ENCODE data around the gene SMIM36. TPM values are rescaled to one million over a fixed set of nuclear protein-coding genes. Genes with fewer than 3 reads are reported as not detected.
A peak's percentile ranks its signal among the peaks of the same experiment; 100 is the strongest.
"Not testable (repeated sequence)": the region's sequence is repeated elsewhere in the genome, so short reads cannot be mapped to it uniquely, and the experiment has no call there.

SMIM36 gene
- total and polyA plus RNA-seq, 8 donors: 0.09 TPM; not detected in 7

DNA sequence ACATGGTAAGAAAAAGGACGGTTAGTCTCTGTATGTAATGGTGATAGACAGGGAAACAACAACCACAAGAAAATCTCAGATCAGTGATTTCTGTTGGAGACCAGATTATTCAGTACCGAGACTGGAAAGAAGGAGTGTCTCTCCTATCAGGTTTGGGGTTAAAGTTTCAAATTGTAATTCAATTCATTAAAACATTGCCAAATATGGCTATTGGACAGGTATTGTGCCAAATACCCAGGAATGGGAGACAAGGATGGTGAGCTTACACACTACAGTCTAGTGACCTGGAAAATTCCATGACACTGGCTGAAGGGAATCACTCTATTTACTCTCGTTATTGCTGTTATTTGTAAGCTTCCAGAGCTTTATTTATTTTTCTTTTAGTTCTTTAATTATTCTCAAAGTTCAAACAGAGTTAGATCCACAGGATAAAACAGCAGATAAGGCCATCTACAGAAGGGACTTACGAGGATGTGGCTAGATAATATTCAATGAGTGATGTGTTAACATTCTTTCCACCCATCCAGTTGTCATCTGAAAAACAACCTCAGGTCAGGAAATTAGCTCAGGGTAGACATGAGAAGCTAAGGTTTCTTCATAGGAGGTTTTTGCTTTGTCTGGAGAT lies 64.6 kb downstream of the SMIM36 start:
- Histone ChIP-seq H3K4me3 (no peak overlapping the region), H3K9me3 (no peaks in the 10 kb centered on the region), H3K27ac (no peak overlapping the region), H3K27me3 (no peaks in the 10 kb centered on the region), H3K4me1 (no peaks in the 10 kb centered on the region), H3K36me3 (no peaks in the 10 kb centered on the region)
- DNase-seq: no peak
- TF ChIP-seq, protein P1, sequence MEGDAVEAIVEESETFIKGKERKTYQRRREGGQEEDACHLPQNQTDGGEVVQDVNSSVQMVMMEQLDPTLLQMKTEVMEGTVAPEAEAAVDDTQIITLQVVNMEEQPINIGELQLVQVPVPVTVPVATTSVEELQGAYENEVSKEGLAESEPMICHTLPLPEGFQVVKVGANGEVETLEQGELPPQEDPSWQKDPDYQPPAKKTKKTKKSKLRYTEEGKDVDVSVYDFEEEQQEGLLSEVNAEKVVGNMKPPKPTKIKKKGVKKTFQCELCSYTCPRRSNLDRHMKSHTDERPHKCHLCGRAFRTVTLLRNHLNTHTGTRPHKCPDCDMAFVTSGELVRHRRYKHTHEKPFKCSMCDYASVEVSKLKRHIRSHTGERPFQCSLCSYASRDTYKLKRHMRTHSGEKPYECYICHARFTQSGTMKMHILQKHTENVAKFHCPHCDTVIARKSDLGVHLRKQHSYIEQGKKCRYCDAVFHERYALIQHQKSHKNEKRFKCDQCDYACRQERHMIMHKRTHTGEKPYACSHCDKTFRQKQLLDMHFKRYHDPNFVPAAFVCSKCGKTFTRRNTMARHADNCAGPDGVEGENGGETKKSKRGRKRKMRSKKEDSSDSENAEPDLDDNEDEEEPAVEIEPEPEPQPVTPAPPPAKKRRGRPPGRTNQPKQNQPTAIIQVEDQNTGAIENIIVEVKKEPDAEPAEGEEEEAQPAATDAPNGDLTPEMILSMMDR (IDR thresholded peaks at IDR 0.05): no peak
- no peak for FAIRE-seq
- ATAC-seq: no peak
- intact Hi-C loops (cut with DNase I): no loop called here
- WGBS, 2 donors: 36 to 48% methylated on average over 4 of the region's 4 CpGs

DNA sequence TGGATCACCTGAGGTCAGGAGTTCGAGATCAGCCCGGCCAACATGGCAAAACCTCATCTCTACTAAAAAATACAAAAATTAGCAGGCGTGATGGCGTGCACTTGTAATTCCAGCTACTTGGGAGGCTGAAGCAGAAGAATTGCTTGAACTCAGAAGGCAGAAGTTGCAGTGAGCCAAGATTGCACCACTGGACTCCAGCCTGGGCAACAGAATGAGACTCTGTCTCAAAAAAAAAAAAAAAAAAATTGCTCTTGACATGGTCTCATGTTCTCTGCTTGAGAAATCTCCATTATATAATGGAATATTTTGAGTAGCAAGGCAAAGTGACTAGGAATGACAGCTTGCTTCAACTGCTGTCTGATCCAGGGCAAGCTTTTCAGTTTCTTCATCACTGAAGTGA lies 65.2 kb downstream of the SMIM36 start:
- H3K4me3 ChIP-seq; DNase-seq; H3K4me1 ChIP-seq; H3K9me3 ChIP-seq; intact Hi-C loops (cut with DNase I); FAIRE-seq; H3K27me3 ChIP-seq; H3K27ac ChIP-seq; H3K36me3 ChIP-seq: not testable (repeated sequence)
- 85 to 89% methylated on average over 4 of the region's 4 CpGs for WGBS, 2 donors
- peak in 2 of 4 donors; percentile 30 to 45 for ATAC-seq

DNA sequence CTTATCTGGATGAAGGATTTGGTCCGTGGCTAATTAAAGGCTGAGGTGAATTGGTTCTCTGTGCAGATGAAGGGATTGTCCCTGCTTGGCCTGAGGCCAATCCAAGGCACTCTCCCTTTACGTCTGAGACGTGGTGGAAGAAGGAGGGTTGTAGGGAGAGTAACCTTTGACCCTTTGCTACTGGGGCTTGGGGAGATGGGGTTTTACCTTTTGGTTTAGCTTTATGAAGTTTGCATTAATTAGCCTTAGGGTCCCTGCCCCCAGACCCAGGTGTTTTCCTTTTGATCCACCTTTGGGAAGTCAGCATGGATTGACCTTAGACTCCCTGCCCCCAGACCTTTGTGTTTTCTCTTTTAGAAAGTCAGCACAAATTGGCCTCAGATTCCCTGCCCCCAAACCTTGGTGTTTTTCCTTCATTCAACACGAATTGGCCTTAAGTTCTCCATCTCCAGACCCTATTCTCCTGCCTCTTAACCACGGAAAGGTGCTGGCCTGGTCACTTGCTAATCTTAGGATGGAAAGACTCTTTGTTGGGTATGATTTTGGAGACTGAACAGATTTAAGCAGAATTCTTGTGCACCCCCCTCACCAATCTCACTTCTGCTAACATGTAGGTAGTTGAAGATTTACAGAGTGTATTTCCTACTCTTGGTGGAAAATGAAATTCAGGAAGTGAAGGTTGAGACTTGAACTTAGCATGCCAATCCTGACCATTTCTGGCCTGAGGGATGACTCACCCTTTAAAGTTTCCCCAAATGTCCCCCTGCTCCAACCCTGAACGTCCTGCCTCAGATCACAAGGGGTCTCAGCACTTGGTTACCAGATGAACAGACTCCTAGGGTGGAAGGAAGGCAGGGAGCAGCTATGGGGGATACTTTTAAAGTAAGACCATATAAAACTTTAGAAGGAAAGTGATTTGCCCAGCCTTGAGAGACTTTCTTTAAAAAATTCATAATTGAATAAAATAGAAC lies 66.5 kb downstream of the SMIM36 start:
- DNase-seq: no peak
- Histone ChIP-seq H3K4me1 (no peaks in the 10 kb centered on the region), H3K27ac (peak overlapping the region in 2 of 4 donors; percentile 0 to 12), H3K36me3 (no peaks in the 10 kb centered on the region), H3K27me3 (no peaks in the 10 kb centered on the region), H3K4me3 (no peak overlapping the region), H3K9me3 (no peaks in the 10 kb centered on the region)
- WGBS, 2 donors: 47 to 51% methylated on average over 6 of the region's 6 CpGs
- FAIRE-seq: no peak
- peak in 3 of 4 donors; percentile 37 to 72 (median 53) for ATAC-seq
- intact Hi-C loops (cut with DNase I): no loop called here
- TF ChIP-seq, protein P1 (IDR thresholded peaks at IDR 0.05): no peak

DNA sequence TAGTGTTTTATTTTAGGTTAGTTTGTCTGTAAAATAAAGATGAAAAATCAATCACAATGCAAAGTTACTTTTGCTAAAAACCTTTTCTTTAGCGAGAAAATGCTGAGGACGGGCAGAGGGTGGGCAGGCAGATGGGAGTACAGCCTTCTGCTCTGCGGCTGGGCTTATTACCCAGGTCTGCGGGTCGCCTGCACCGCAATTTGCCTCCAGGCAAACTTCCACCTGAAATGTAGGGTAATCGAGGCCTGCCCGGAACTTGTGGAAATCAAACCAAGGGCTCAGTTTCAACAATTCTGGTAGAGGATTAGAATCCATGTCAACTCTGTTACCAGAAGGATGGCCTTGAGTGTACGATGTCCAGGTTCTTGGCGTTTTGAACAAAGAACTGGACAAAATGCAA lies 67.3 kb downstream of the SMIM36 start:
- WGBS, 2 donors: 84 to 93% methylated on average over 10 of the region's 10 CpGs

More for the DNA sequence above, 67.3 kb downstream of the SMIM36 start:
- ATAC-seq (no peak), DNase-seq (no peak), FAIRE-seq (no peak)
- no peaks in the 10 kb centered on the region for H3K27me3 ChIP-seq
- TF ChIP-seq, protein P1 (IDR thresholded peaks at IDR 0.05): no peak
- H3K27ac ChIP-seq: no peak overlapping the region
- intact Hi-C loops (cut with DNase I): no loop called here
- no peak overlapping the region for H3K4me3 ChIP-seq
- H3K4me1 ChIP-seq: no peaks in the 10 kb centered on the region
- H3K9me3 ChIP-seq: no peaks in the 10 kb centered on the region
- H3K36me3 ChIP-seq: no peaks in the 10 kb centered on the region

Data from pancreas (tissue), 10 donors.